HCT116 (cell line): ENCODE data around the gene ABHD12.

ENCODE experiments used
- CEBPB ChIP-seq: IDR thresholded peaks from 2 replicates; pipeline ENCODE4 v1.6.1; 2012; ENCODE audit warnings: low read depth
- EGR1 ChIP-seq: IDR thresholded peaks from 2 replicates; pipeline ENCODE4 v1.6.1; 2012; ENCODE audit warnings: low read depth
- EZH2 ChIP-seq: fragments of 200-600 bp; sonication (generic); IDR thresholded peaks from 2 replicates; pipeline ENCODE4 v1.6.1; 2017; ENCODE audit warnings: antibody characterized with exemption, mixed run types
- FOSL1 ChIP-seq: IDR thresholded peaks from 2 replicates; pipeline ENCODE4 v1.6.1; 2012; ENCODE audit warnings: low read depth
- POLR2A ChIP-seq: IDR thresholded peaks from 2 replicates; pipeline ENCODE4 v1.7.0; 2011; ENCODE audit warnings: borderline replicate concordance; ENCODE audit not compliant: insufficient read depth, insufficient read length; ENCODE audit errors: extremely low read depth
- POLR2AphosphoS5 ChIP-seq: IDR thresholded peaks from 2 replicates; pipeline ENCODE4 v1.6.1; 2011; ENCODE audit warnings: mild to moderate bottlenecking, low read depth, low read length, moderate library complexity
- SRF ChIP-seq: IDR thresholded peaks from 2 replicates; pipeline ENCODE4 v1.6.1; 2012; ENCODE audit warnings: low read depth
- TCF7L2 ChIP-seq: IDR thresholded peaks from 2 replicates; pipeline ENCODE4 v1.7.0; 2011; ENCODE audit warnings: borderline replicate concordance, inconsistent platforms; ENCODE audit not compliant: insufficient read depth, insufficient read length; ENCODE audit errors: extremely low read depth
- ZNF274 ChIP-seq: fragments of 200-500 bp; sonication (Bioruptor generic); IDR thresholded peaks from 2 replicates; pipeline ENCODE4 v1.6.1; 2014; ENCODE audit warnings: mild to moderate bottlenecking, low read depth, low read length, inconsistent platforms
- TF ChIP-seq, protein P1 (sequence below), 3 experiments: fragments of 200-600 bp in 1 of 3; sonication (generic) in 1 of 3; IDR thresholded peaks in 2 of 3; conservative IDR thresholded peaks in 1 of 3; 2 replicates each; pipeline ENCODE4 v1.5.1; 2012 to 2017; ENCODE audit warnings: low read depth in 2 of 3, low read length in 2 of 3, antibody characterized with exemption in 1 of 3, borderline replicate concordance in 1 of 3, control low read depth in 1 of 3, mild to moderate bottlenecking in 1 of 3, mixed read lengths in 1 of 3, mixed run types in 1 of 3, moderate library complexity in 1 of 3; ENCODE audit not compliant: insufficient read depth in 1 of 3
- TF ChIP-seq, protein P2 (sequence below): IDR thresholded peaks from 2 replicates; pipeline ENCODE4 v1.6.1; 2012

DNA sequence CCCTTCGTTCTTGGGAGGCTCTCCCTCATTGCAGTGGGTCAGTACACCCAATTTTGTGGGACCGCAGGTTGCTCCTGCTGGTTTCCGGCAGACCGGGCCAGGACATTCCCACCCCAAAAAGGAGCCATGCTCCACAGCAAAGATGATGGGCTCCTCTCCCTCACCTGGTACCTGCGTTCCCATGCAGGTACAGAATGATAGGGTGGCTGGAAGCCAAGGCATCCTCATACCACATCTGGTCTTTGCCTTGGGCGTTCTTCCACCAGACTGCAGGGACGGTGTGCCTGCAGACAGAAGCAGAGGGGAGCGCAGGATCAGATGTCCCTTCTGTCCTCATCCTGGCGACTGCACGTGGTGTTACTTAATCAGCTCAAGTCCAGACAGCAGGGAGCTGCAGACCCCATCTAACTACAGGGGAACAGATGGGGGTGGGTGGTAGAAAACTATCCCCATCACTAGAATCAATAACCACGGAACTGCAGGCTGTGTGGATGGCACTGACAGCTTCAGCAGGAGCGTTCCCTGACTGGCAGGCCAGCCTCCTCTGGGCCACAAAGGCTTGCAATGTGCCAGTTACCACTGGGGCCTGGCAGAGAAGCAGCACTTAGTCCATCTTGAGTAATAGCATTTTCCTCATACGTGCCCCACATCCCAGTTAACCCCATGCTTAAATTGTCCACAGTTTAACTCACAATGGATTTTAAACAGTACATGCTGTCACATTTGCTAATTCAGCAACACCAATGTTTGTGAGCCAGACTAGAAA, 70.4 kb downstream of the ABHD12 start:
- TF ChIP-seq POLR2A (no peak), POLR2AphosphoS5 (no peak), ZNF274 (no peak), FOSL1 (no peak), CEBPB (no peak), EGR1 (no peak), EZH2 (no peak), TCF7L2 (no peak), SRF (no peak)
- TF ChIP-seq, protein P1, sequence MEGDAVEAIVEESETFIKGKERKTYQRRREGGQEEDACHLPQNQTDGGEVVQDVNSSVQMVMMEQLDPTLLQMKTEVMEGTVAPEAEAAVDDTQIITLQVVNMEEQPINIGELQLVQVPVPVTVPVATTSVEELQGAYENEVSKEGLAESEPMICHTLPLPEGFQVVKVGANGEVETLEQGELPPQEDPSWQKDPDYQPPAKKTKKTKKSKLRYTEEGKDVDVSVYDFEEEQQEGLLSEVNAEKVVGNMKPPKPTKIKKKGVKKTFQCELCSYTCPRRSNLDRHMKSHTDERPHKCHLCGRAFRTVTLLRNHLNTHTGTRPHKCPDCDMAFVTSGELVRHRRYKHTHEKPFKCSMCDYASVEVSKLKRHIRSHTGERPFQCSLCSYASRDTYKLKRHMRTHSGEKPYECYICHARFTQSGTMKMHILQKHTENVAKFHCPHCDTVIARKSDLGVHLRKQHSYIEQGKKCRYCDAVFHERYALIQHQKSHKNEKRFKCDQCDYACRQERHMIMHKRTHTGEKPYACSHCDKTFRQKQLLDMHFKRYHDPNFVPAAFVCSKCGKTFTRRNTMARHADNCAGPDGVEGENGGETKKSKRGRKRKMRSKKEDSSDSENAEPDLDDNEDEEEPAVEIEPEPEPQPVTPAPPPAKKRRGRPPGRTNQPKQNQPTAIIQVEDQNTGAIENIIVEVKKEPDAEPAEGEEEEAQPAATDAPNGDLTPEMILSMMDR (IDR thresholded peaks at IDR 0.05 in 2 of 3, conservative IDR thresholded peaks at IDR 0.05 in 1 of 3; ENCODE audit: borderline replicate concordance in 1 of 3, insufficient read depth in 1 of 3, low read depth in 2 of 3, low read length in 2 of 3) = no peak
- TF ChIP-seq, protein P2, sequence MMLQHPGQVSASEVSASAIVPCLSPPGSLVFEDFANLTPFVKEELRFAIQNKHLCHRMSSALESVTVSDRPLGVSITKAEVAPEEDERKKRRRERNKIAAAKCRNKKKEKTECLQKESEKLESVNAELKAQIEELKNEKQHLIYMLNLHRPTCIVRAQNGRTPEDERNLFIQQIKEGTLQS = no peak
